NCI-H446 (cell line): ENCODE results near the gene SPINT2.
"Not testable (repeated sequence)": the region's sequence is repeated elsewhere in the genome, so short reads cannot be mapped to it uniquely, and the experiment has no call there.

Experiments
- DNase-seq, 2 experiments: peaks; one replicate each; lab custom pipeline; 2025; lab: John Stamatoyannopoulos, UW

The SPINT2 gene

GRCh38 chr19:38320969-38321339 is 56.6 kb downstream of the SPINT2 start:
- no peak for DNase-seq

- peak in 1 of 2 experiments; percentile 14 for DNase-seq
Measured at GRCh38 chr19:38321646-38322196, 57.3 kb downstream of the SPINT2 start.

GRCh38 chr19:38323291-38323690 is 58.9 kb downstream of the SPINT2 start:
- DNase-seq = no peak

GRCh38 chr19:38324431-38324830 is 60.1 kb downstream of the SPINT2 start:
- no peak for DNase-seq

GRCh38 chr19:38326591-38326990 is 62.2 kb downstream of the SPINT2 start:
- DNase-seq = no peak

GRCh38 chr19:38329651-38330050 is 65.3 kb downstream of the SPINT2 start:
- DNase-seq = no peak

GRCh38 chr19:38331728-38332127 is 67.4 kb downstream of the SPINT2 start:
- DNase-seq = no peak

GRCh38 chr19:38333245-38333644 is 68.9 kb downstream of the SPINT2 start:
- no peak for DNase-seq

- peak; percentile 88 to 97 for DNase-seq
Measured at GRCh38 chr19:38335949-38336637, 71.7 kb downstream of the SPINT2 start.

GRCh38 chr19:38336638-38337359 is 72.4 kb downstream of the SPINT2 start:
- DNase-seq = peak; percentile 88 to 96

- peak in 1 of 2 experiments; percentile 55 for DNase-seq
Measured at GRCh38 chr19:38337360-38337653, 72.9 kb downstream of the SPINT2 start.

- DNase-seq = not testable (repeated sequence)
Measured at GRCh38 chr19:38339011-38339410, 74.6 kb downstream of the SPINT2 start.

GRCh38 chr19:38340927-38341326 is 76.6 kb downstream of the SPINT2 start:
- no peak for DNase-seq
